ENCODE data around the gene GOLGA8B. TPM values are rescaled to one million over a fixed set of nuclear protein-coding genes. Genes with fewer than 3 reads are reported as not detected.
"Not testable (repeated sequence)": the region's sequence is repeated elsewhere in the genome, so short reads cannot be mapped to it uniquely, and the experiment has no call there.

GOLGA8B gene
- total RNA-seq, 1 donor from 2014 or later, result 89.6 TPM

GRCh38 chr15:34598799-34599585 lies 15.5 kb upstream of the GOLGA8B start:
- no peak for DNase-seq (ENCODE audit: low spot score)
- Mint-ChIP-seq H3K27me3 (ENCODE audit: unreplicated experiment) (peaks cover 2% of the 10 kb centered on the region), H3K27ac (ENCODE audit: unreplicated experiment) (no peak overlapping the region), H3K36me3 (ENCODE audit: low read depth, unreplicated experiment) (no peaks in the 10 kb centered on the region), H3K9me3 (ENCODE audit: unreplicated experiment) (no peaks in the 10 kb centered on the region), H3K4me3 (ENCODE audit: unreplicated experiment) (no peak overlapping the region), H3K4me1 (ENCODE audit: unreplicated experiment) (peaks cover 11% of the 10 kb centered on the region)
- TF ChIP-seq, protein P1, sequence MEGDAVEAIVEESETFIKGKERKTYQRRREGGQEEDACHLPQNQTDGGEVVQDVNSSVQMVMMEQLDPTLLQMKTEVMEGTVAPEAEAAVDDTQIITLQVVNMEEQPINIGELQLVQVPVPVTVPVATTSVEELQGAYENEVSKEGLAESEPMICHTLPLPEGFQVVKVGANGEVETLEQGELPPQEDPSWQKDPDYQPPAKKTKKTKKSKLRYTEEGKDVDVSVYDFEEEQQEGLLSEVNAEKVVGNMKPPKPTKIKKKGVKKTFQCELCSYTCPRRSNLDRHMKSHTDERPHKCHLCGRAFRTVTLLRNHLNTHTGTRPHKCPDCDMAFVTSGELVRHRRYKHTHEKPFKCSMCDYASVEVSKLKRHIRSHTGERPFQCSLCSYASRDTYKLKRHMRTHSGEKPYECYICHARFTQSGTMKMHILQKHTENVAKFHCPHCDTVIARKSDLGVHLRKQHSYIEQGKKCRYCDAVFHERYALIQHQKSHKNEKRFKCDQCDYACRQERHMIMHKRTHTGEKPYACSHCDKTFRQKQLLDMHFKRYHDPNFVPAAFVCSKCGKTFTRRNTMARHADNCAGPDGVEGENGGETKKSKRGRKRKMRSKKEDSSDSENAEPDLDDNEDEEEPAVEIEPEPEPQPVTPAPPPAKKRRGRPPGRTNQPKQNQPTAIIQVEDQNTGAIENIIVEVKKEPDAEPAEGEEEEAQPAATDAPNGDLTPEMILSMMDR (IDR thresholded peaks at IDR 0.05; ENCODE audit: unreplicated experiment), result no peak

DNA sequence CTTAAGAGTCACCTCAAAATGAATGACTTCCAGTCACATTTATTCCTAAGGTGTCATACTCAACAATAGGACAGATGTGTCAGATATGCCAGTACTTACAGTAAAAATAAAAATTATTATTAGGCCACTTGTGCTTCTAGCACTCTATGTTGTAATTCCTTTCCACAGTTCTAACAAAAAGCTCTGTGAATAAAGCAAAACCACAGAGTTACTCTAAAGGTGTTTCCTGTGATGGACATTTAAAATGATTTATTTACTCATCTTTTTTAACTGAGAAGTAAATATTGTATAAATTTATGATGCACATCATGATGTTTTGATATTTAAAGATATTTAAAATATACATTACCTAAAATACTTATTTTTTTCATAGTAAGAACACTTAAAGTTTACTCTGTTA lies 13.9 kb upstream of the GOLGA8B start:
- H3K27ac Mint-ChIP-seq (ENCODE audit: unreplicated experiment), result no peak overlapping the region
- no peaks in the 10 kb centered on the region for H3K27me3 Mint-ChIP-seq (ENCODE audit: unreplicated experiment)
- H3K4me1 Mint-ChIP-seq (ENCODE audit: unreplicated experiment), result peaks cover 11% of the 10 kb centered on the region
- TF ChIP-seq, protein P1 (IDR thresholded peaks at IDR 0.05; ENCODE audit: unreplicated experiment), result no peak
- no peaks in the 10 kb centered on the region for H3K9me3 Mint-ChIP-seq (ENCODE audit: unreplicated experiment)
- H3K4me3 Mint-ChIP-seq (ENCODE audit: unreplicated experiment), result no peak overlapping the region
- H3K36me3 Mint-ChIP-seq (ENCODE audit: low read depth, unreplicated experiment), result no peaks in the 10 kb centered on the region
- DNase-seq (ENCODE audit: low spot score), result no peak

DNA sequence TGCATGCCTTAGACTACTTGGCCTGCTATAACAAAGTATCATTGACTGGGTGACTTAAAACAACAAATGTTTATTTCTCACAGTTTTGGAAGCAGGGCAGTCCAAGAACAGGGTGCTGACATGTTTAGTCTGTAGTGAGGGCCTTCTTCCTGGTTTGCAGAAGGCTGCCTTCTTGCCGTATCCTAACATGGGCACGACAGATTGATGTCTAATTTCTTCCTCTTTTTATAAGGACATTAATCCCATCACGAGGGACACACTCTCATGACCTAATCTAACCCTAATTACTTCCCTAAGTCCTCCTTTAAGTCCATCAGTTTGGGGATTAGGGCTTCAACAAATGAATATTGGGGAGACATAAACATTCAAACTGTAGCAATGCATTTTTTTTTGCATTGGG lies 10.9 kb upstream of the GOLGA8B start:
- H3K4me3 Mint-ChIP-seq (ENCODE audit: unreplicated experiment), result no peak overlapping the region
- no peak for DNase-seq (ENCODE audit: low spot score)
- H3K27ac Mint-ChIP-seq (ENCODE audit: unreplicated experiment), result no peak overlapping the region
- no peaks in the 10 kb centered on the region for H3K27me3 Mint-ChIP-seq (ENCODE audit: unreplicated experiment)
- no peaks in the 10 kb centered on the region for H3K36me3 Mint-ChIP-seq (ENCODE audit: low read depth, unreplicated experiment)
- H3K9me3 Mint-ChIP-seq (ENCODE audit: unreplicated experiment), result peaks cover 10% of the 10 kb centered on the region
- TF ChIP-seq, protein P1 (IDR thresholded peaks at IDR 0.05; ENCODE audit: unreplicated experiment), result no peak
- peaks cover 8% of the 10 kb centered on the region for H3K4me1 Mint-ChIP-seq (ENCODE audit: unreplicated experiment)

- Mint-ChIP-seq H3K4me1 (ENCODE audit: unreplicated experiment) (peaks cover 6% of the 10 kb centered on the region), H3K36me3 (ENCODE audit: low read depth, unreplicated experiment) (no peaks in the 10 kb centered on the region), H3K9me3 (ENCODE audit: unreplicated experiment) (peaks cover 10% of the 10 kb centered on the region), H3K4me3 (ENCODE audit: unreplicated experiment) (no peak overlapping the region), H3K27ac (ENCODE audit: unreplicated experiment) (peak overlapping the region; percentile 45), H3K27me3 (ENCODE audit: unreplicated experiment) (no peaks in the 10 kb centered on the region)
- DNase-seq (ENCODE audit: low spot score), result no peak
- TF ChIP-seq, protein P1 (IDR thresholded peaks at IDR 0.05; ENCODE audit: unreplicated experiment), result no peak
Measured at GRCh38 chr15:34591306-34591705, 7.9 kb upstream of the GOLGA8B start.

- no peak overlapping the region for H3K4me3 Mint-ChIP-seq (ENCODE audit: unreplicated experiment)
- H3K27me3 Mint-ChIP-seq (ENCODE audit: unreplicated experiment), result peaks cover 3% of the 10 kb centered on the region
- peak; percentile 50 for DNase-seq (ENCODE audit: low spot score)
- no peaks in the 10 kb centered on the region for H3K36me3 Mint-ChIP-seq (ENCODE audit: low read depth, unreplicated experiment)
- H3K9me3 Mint-ChIP-seq (ENCODE audit: unreplicated experiment), result peaks cover 10% of the 10 kb centered on the region
- TF ChIP-seq, protein P1 (IDR thresholded peaks at IDR 0.05; ENCODE audit: unreplicated experiment), result peak; percentile 57
- peaks cover 6% of the 10 kb centered on the region for H3K4me1 Mint-ChIP-seq (ENCODE audit: unreplicated experiment)
- peak overlapping the region; percentile 70 for H3K27ac Mint-ChIP-seq (ENCODE audit: unreplicated experiment)
Measured at GRCh38 chr15:34588046-34588674, 4.7 kb upstream of the GOLGA8B start.

GRCh38 chr15:34585966-34586365 lies 2.5 kb upstream of the GOLGA8B start:
- not testable (repeated sequence) for H3K36me3 Mint-ChIP-seq (ENCODE audit: low read depth, unreplicated experiment); DNase-seq (ENCODE audit: low spot score); H3K9me3 Mint-ChIP-seq (ENCODE audit: unreplicated experiment); H3K27me3 Mint-ChIP-seq (ENCODE audit: unreplicated experiment); H3K27ac Mint-ChIP-seq (ENCODE audit: unreplicated experiment); H3K4me3 Mint-ChIP-seq (ENCODE audit: unreplicated experiment); H3K4me1 Mint-ChIP-seq (ENCODE audit: unreplicated experiment)

Measured in endothelial cell (in vitro differentiated cells).